Muscle layer of duodenum (tissue), 2 donors: ENCODE data around the gene QSER1.

Experiments
- H3K27ac ChIP-seq: one replicate; pipeline ENCODE4 v1.7.0; 2013; ENCODE audit warnings: mild to moderate bottlenecking, low read length
- H3K27me3 ChIP-seq: one replicate; pipeline ENCODE4 v1.7.0; 2013; ENCODE audit warnings: low read depth, mild to moderate bottlenecking, control low read depth, low read length
- H3K36me3 ChIP-seq, 2 donors: one replicate each; pipeline ENCODE4 v1.7.0; 2013; ENCODE audit warnings: low read length in 2 of 2, control low read depth in 1 of 2, mild to moderate bottlenecking in 1 of 2; ENCODE audit not compliant: insufficient read depth in 2 of 2, control insufficient read depth in 1 of 2
- H3K4me1 ChIP-seq, 2 donors: one replicate each; pipeline ENCODE4 v1.7.0; 2013; ENCODE audit warnings: low read length in 2 of 2, mild to moderate bottlenecking in 2 of 2, control low read depth in 1 of 2, moderate library complexity in 1 of 2; ENCODE audit not compliant: insufficient read depth in 2 of 2, control insufficient read depth in 1 of 2
- H3K4me3 ChIP-seq, 2 donors: one replicate each; pipeline ENCODE4 v1.7.0; 2013; ENCODE audit warnings: low read length in 2 of 2, low read depth in 1 of 2, mild to moderate bottlenecking in 1 of 2
- H3K9me3 ChIP-seq, 2 donors: one replicate each; pipeline ENCODE4 v1.7.0; 2013; ENCODE audit warnings: low read length in 2 of 2, control low read depth in 1 of 2, mild to moderate bottlenecking in 1 of 2; ENCODE audit not compliant: control insufficient read depth in 1 of 2
- donor health status: healthy.

The QSER1 gene

GRCh38 chr11:33001281-33001680, 108.7 kb downstream of the QSER1 start:
- Histone ChIP-seq H3K36me3 (no peaks in the 10 kb centered on the region), H3K4me3 (no peak overlapping the region), H3K27ac (no peak overlapping the region), H3K9me3 (no peaks in the 10 kb centered on the region), H3K27me3 (no peaks in the 10 kb centered on the region), H3K4me1 (no peaks in the 10 kb centered on the region)

- H3K4me1 ChIP-seq: no peaks in the 10 kb centered on the region
- no peaks in the 10 kb centered on the region for H3K27me3 ChIP-seq
- H3K36me3 ChIP-seq: no peaks in the 10 kb centered on the region
- no peak overlapping the region for H3K27ac ChIP-seq
- H3K4me3 ChIP-seq: no peak overlapping the region
- H3K9me3 ChIP-seq: no peaks in the 10 kb centered on the region
Measured at GRCh38 chr11:33001751-33002542, 109.3 kb downstream of the QSER1 start.

GRCh38 chr11:33005175-33005574, 112.6 kb downstream of the QSER1 start:
- H3K27ac ChIP-seq: no peak overlapping the region
- no peaks in the 10 kb centered on the region for H3K9me3 ChIP-seq
- H3K4me3 ChIP-seq: no peak overlapping the region
- H3K36me3 ChIP-seq: no peaks in the 10 kb centered on the region
- no peaks in the 10 kb centered on the region for H3K4me1 ChIP-seq
- H3K27me3 ChIP-seq: no peaks in the 10 kb centered on the region

- Histone ChIP-seq H3K36me3 (no peaks in the 10 kb centered on the region), H3K4me3 (no peak overlapping the region), H3K9me3 (no peaks in the 10 kb centered on the region), H3K27me3 (no peaks in the 10 kb centered on the region), H3K27ac (no peak overlapping the region), H3K4me1 (no peaks in the 10 kb centered on the region)
Measured at GRCh38 chr11:33006010-33006409, 113.4 kb downstream of the QSER1 start.

- H3K27me3 ChIP-seq: no peaks in the 10 kb centered on the region
- H3K4me3 ChIP-seq: no peak overlapping the region
- no peaks in the 10 kb centered on the region for H3K36me3 ChIP-seq
- no peak overlapping the region for H3K27ac ChIP-seq
- H3K4me1 ChIP-seq: peaks cover 0 to 7% of the 10 kb centered on the region in 2 donors
- no peaks in the 10 kb centered on the region for H3K9me3 ChIP-seq
Measured at GRCh38 chr11:33013755-33014154, 121.1 kb downstream of the QSER1 start.

GRCh38 chr11:33015621-33016551, 123.3 kb downstream of the QSER1 start, which contains the start of gene DEPDC7:
Gene DEPDC7, plus strand, starts transcription at chr11:33015878. Its CDS starts 78 bp downstream, at chr11:33015956.
- H3K4me1 ChIP-seq: peaks cover 0 to 7% of the 10 kb centered on the region in 2 donors
- H3K4me3 ChIP-seq: peak within 1 kb of the TSS; percentile 75 to 81
- H3K27ac ChIP-seq: no peak within 1 kb of the TSS
- no peaks in the 10 kb centered on the region for H3K36me3 ChIP-seq
- H3K9me3 ChIP-seq: no peaks in the 10 kb centered on the region
- no peaks in the 10 kb centered on the region for H3K27me3 ChIP-seq

GRCh38 chr11:33016654-33017053, 124.0 kb downstream of the QSER1 start:
- Histone ChIP-seq H3K27ac (no peak overlapping the region), H3K36me3 (no peaks in the 10 kb centered on the region), H3K9me3 (no peaks in the 10 kb centered on the region), H3K4me3 (peak overlapping the region; percentile 75 to 81), H3K4me1 (peaks cover 0 to 7% of the 10 kb centered on the region in 2 donors), H3K27me3 (no peaks in the 10 kb centered on the region)

GRCh38 chr11:33017478-33017877, 124.9 kb downstream of the QSER1 start:
- no peaks in the 10 kb centered on the region for H3K27me3 ChIP-seq
- H3K4me1 ChIP-seq: peaks cover 0 to 7% of the 10 kb centered on the region in 2 donors
- peak overlapping the region; percentile 75 to 81 for H3K4me3 ChIP-seq
- H3K9me3 ChIP-seq: no peaks in the 10 kb centered on the region
- H3K36me3 ChIP-seq: no peaks in the 10 kb centered on the region
- H3K27ac ChIP-seq: no peak overlapping the region

GRCh38 chr11:33017965-33018364, 125.4 kb downstream of the QSER1 start:
- peak overlapping the region in 1 of 2 donors; percentile 75 for H3K4me3 ChIP-seq
- H3K27ac ChIP-seq: no peak overlapping the region

GRCh38 chr11:33018840-33019239, 126.2 kb downstream of the QSER1 start:
- no peaks in the 10 kb centered on the region for H3K36me3 ChIP-seq
- peaks cover 0 to 7% of the 10 kb centered on the region in 2 donors for H3K4me1 ChIP-seq
- no peak overlapping the region for H3K27ac ChIP-seq
- no peaks in the 10 kb centered on the region for H3K27me3 ChIP-seq
- no peak overlapping the region for H3K4me3 ChIP-seq
- H3K9me3 ChIP-seq: no peaks in the 10 kb centered on the region

More at GRCh38 chr11:33017965-33018364, 125.4 kb downstream of the QSER1 start:
- no peaks in the 10 kb centered on the region for H3K36me3 ChIP-seq
- no peaks in the 10 kb centered on the region for H3K9me3 ChIP-seq
- H3K27me3 ChIP-seq: no peaks in the 10 kb centered on the region
- peaks cover 0 to 7% of the 10 kb centered on the region in 2 donors for H3K4me1 ChIP-seq

GRCh38 chr11:33021501-33021900, 128.9 kb downstream of the QSER1 start:
- H3K27ac ChIP-seq: no peak overlapping the region
- H3K27me3 ChIP-seq: no peaks in the 10 kb centered on the region
- no peak overlapping the region for H3K4me3 ChIP-seq
- H3K4me1 ChIP-seq: peaks cover 0 to 4% of the 10 kb centered on the region in 2 donors
- H3K9me3 ChIP-seq: no peaks in the 10 kb centered on the region
- H3K36me3 ChIP-seq: no peaks in the 10 kb centered on the region
